Glomerular visceral epithelial cell (primary cell): ENCODE measurements around the gene NELFA.

Experiments used
- DNase-seq: peaks from one replicate; pipeline ENCODE4 v3.0.0-alpha.2; 2016; ENCODE audit errors: extremely low spot score

Gene NELFA

DNA sequence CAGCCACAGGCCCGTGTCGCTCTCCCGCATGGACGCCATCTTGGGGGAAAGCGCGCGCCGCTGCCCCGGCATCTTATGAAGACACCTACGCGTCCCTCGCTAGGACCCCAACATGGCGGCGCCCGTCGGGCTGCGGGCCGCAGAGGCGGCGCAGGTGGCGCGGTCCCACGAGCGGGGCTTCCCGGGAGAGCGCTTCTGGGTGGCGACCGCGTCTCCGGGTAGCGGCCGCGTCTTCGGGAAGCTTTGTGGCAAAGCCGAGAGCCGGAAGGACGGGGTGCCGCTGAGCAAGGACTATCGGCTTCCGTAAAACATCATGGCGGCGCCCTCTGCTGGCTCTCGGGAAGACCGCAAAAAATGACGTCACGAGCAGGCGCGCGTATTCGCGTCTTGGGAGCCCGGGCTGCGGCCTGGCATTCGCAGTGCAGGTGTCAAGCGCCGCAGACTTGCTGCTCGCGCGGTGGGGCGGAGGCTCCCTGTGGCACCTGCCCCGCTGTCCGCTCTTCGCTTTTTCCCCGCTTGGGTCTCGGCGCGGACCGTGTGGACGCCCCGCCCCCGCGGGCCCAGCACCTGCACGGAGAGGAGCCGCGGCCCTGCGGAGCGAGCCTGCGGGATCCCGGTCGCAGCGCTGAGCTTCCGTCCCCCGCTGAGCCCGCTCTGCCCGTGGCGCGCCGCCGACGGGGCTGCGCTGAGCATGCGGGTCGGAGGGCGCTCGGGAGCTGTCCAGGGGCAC is at the start of gene NELFA:
Gene NELFA, minus strand, starts transcription at position 54 of the 730 bp plus-strand sequence. Its CDS starts 15 bp downstream, at position 39.
- DNase-seq = peak; percentile 94

DNA sequence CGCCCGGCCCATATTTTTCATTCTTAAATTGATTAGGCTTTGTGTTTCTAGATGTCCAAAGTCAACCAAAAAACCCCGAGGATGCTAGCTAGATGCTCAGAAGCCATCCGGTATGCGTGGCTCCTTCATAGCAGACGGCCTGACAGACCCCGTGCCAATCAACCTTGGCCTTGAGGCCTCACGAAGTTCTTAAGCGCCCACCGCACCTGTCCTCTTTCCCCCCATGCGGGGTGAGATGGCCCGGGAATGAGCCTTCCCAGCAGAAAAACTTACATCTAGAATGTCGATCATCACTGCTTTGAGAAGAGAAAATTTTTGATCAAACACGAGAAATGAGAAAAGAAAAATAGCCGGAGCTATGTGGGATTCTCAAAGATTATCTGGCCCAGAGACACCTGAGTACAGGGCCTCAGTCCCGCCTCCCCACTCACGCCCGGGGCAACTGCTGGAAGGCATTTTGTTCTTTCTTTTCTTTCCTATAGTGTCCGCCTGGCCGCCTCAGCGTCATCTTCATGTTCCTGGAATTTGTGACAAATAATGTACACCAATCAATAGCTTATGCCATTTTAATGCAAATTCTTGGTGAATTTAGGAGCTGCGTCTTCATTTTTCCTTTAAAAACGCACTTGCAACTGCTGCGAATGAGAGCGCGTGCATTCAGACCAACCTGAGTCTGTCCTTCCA is 48.8 kb upstream of the NELFA start:
- DNase-seq = no peak

DNA sequence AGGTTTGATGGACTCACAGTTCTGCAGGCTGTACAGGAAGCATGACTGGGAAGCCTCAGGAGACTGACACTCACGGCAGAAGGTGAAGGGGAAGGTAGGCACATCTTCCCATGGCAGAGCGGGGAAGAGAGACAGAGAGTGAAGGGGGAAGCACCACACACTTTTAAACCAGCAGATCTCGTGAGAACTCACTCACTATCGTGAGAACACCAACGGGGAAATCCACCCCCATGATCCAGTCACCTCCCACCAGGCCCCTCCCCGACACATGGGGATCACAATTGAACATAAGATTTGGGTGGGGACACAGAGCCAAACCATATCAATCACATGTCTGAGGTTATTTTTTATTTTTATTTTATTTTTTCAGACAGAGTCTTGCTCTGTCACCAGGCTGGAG is 45.4 kb upstream of the NELFA start:
- DNase-seq = no peak

DNA sequence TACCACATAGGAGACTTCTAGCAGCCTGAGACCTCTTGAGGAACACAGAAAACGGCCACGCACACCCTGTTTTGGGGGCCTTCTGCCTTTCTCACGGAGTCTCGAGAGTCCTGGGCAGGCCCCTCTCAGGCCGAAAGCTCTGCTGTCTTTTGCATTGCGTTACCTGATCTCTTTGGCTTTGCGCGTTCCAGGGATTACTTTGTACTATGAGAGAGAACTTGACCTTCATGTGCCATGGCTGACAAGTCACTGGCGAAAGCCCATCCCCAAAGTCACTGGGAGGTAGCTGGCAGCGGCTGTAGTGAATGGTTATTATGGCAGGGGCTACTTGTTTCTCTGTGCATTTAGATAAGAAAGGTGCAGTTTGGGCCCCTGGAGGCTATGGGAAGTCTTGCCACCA is 42.3 kb upstream of the NELFA start:
- no peak for DNase-seq

DNA sequence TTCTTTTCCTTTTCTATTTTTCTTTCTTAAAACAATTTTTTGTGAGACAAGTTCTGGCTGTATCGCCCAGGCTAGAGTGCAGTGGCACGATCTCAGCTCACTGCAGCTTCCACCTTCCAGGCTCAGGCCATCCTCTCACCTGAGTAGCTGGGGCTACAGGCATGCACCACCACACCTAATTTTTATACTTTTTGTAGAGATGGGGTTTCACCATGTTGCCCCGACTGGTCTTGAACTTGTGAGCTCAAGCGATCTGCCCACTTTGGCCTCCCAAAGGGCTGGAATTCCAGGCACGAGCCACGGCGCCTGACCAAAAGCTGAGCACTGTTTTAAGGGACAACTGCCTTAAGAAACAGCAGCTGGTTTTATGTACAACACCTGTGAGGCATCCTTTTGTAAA is 41.0 kb upstream of the NELFA start:
- no peak for DNase-seq

DNA sequence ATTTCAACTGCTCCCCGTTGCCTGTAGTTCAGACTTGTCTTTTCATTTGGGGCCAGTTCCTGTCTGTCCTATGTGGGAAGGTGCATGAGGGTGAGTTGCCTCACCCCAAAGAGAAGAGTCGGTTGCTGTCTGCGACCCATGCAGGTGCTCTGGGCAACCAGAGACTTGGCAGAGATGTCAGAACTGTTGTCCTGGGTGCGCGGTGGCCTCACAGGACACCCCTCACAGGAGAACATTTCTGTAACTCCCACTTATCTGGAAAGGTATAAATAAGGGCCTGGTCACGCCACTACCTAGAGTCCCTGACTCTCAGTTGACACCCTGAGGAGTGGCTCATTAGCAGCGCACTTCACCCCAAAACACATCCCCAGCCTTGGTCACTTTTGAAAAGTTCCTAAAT is 40.6 kb upstream of the NELFA start:
- DNase-seq = no peak

DNA sequence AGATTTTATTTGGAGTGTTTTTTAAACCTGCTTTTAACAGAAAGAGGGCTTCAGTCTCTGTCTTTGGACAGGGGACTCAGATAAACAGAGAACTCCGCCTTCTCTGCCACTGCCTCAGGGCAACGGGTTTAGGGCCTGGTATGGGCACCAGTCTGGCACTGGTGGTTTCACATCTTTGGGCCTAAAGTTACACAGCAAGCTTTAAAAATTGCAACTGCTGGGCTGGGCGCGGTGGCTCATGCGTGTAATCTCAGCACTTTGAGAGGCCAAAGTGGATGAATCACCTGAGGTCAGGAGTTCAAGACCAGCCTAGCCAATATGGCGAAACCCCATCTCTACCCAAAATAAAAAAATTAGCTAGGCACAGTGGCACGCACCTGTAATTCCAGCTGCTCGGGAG is 40.1 kb upstream of the NELFA start:
- peak; percentile 42 for DNase-seq

DNA sequence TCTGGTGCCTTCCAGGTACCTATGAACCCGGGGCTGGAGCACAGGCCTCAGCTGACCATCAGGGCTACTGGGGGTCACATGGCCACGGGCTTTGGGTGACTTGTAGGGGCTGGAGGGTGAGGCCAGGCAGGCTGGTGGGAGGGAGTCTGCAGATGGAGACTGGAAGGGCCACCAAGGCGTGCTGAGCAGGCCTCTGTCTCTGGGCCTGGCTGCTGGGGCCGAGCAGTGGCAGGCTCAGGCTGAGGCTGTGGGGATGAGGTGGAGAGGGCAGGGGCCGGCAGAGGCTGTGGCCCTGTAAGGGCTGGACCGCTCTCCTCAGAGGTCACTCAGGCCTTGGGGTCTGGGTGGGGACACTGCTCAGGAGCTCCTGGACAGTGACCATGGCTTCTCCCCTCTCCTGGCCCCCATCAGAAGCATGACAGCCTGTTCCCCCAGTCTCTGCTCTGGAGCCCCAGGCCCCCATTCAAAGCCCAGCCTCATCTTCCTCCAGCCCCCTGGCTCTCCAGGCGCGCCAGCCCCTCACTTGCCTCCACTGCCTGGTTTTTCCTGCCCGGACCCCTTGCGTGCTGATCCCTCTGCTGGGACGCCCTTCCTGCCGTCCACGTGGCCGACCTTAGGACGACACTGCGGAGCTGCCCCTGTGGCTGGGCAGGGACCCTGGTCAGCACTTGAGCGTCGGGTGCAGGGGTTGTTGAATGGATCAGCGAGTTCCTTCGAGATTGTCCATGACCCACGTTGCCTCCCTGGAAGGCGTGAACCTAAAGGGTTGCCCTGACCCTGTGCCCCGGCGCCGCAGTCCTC is 39.2 kb upstream of the NELFA start:
- DNase-seq = no peak

DNA sequence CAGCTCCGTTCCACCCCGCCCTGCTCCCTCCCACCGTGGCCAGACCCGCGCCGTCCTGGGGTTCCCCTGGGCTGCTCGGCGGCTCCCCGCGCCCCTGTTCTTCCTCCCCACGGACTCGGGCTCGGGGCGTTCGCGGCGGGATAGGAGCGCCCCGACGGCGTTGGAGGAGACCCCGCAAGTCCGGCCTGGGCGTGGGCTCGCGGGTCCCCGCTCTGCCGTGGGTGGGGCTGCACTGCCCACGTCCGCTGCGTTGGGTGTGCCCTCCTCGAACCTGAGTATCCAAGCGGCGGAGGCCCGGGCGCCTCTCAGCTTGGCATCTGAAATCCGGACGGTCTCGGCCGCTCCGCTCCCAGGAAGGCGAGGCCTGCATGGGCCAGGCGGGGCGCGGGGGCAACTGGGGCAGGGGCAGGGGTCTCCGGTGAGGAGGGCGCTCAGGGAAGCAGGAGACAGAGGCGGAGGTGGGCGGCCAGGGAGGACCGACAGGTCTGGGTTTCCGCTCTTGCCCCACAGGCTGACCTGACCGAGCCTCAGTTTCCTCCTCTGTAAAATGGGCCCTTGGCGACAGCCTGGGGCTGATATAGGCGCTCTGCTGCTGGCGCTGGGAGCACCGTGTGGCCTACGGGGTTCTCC is 38.4 kb upstream of the NELFA start:
- DNase-seq = no peak

DNA sequence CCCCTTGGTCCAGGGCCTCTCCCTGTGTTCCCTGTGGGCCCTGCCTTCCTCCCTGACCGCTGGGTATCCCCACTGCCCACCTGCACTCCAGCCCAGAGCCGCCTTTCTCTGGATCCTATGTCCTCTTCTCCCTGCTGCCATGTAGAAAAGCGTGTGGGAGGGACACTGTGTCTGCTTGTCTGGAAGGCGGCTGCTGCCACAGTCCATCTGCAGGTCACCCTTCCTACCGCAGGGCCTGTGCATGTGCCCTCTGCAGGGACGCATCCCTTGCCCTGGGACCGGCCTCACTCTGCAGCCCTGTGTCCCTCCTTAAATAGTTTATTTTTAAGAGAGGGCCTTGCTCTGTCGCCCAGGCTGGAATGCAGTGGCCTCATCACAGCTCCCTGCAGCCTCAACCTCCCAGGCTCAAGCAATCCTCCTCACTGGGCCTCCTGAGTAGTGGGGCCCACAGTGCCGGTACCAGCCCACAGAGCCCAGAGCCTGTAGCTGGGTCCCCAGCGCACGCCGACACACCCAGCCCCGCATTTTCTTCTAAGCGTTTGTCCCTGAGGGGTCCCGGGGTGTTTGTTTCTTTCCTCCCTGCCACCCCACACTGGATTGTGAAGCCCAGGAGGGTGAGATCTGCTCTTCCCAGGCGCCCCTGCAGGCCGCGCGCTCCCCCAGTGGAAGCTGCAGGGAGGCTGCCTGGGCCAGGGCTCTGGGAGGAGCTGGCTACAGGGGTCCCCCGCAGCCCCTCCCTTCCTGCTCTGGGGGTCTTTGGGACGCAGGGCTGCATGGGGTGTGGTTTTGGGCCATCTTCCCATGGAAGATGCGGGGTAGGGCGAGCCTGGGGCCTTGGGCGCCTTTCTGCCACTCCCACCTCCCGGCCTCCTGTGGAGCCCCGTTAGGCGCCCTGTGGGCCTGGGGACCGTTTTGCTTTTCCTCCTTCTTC is 37.5 kb upstream of the NELFA start:
- no peak for DNase-seq

DNA sequence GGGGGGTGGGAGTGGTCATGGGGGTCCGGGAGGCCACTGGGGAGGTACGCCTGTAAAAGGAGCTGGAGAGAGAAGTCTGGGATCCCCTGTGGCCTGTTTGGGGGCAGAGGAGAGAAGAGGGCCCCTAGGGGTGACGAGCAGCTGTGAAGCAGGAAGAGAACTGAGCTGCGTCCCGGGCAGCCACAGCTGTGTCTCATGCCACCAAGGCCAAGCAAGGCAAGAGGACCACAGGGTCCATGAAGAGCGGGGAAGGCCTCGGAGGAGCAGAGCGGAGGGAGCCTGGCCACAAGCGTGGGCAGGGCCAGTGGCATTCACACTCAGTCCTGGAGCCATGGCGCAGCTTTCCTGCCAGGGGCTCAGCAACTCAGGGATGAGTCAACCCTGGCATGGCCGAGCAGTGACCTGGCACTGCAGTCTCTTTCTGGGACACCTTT is 36.8 kb upstream of the NELFA start:
- peak; percentile 41 for DNase-seq

DNA sequence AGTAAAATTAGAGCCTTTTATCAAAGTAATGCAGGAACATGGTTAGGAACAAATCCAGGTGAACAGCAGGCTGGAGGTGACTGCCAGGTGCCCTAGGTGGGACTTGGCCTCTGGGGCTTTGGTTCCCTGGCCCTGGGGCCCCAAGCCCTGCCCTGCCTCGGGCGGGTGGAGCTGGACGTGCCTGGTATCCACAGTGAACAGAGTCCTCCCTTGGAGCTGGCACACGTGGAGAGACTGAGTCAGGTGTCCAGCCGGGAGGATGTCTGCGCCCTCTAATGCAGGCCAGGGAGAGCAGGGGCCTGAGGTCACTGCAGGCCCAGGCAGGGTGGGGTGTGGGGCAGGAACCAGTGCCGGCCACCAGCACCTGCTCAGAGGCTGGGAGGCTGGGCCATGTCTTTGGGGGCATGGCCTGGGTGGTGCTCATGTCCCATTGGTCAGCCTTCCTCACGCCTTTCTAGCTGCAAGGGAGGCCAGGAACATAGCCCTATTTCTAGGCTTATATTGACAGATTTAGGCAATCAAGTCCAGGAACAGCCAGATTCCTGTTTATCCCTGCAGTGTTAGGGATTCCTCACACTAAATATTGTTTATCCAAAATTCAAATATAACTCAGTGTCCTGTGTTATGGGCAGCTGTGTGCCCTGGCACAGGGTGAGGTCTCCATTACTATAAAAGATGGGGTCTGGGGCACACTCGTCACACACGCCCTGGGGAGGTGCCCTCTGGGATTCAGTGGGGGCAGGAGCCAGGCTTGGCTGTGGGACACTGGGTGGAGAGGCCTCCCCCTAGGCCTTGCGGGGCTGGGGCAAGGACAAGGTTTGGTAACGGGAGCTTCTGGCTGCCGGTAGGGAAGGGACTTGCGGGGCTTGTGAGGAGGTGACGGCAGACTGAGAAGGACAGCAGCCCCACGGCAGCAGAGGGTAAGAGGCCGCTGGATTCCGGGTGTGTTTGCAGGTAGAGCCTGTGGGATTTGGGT is 36.1 kb upstream of the NELFA start:
- DNase-seq = no peak

DNA sequence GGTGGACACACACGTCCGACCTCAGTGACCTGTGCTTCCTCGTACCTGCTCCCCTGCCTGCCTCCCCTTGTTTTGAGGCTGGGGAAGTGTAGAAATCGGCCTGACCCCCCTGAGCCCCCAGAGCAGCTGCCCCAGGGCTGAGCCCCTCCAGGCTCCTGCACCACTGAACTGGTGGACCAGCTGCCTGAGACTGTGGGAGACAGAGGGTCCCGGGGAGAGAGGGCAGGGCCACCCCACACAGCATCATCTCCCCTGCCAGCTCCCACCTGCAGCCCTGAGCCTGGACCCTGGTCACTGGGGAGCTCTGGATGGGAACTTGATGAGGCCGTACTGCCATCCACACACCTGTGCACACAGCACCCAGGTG is 35.3 kb upstream of the NELFA start:
- DNase-seq = no peak

DNA sequence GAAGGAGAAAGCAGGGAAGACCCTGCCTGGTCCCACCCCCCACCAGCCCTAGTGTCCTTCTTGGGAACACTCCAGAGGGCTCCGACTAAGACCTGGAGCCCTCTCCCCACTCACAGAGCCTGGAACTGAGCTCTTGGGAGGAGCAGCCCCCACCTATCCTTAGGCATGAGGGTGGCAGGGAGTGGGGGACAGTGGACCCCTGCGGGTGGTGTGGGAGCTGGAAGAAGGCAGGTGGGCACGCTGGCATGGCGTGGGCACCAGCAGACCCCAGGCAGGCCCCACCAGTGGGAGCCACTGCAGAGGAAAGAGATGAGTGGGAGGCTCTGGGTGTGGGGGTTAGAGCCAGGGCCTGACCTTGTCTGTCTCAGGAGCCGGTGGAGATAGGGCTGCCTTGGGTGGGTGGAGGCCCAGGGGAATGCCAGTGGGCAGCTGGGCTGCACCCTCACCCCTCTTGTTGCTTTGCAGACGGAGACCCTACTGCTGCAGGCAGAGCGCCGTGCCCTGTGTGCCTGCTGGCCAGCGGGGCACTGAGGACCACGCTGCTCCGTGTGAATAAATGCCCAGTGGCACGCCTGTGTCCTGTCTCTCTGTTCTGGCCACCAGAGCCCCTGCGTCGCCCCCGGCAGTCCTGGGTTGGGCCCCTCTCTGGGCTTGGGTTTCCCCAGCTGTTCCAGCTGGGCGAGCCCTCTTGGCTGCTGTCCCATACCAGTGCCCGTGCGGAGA is 34.8 kb upstream of the NELFA start:
- no peak for DNase-seq

DNA sequence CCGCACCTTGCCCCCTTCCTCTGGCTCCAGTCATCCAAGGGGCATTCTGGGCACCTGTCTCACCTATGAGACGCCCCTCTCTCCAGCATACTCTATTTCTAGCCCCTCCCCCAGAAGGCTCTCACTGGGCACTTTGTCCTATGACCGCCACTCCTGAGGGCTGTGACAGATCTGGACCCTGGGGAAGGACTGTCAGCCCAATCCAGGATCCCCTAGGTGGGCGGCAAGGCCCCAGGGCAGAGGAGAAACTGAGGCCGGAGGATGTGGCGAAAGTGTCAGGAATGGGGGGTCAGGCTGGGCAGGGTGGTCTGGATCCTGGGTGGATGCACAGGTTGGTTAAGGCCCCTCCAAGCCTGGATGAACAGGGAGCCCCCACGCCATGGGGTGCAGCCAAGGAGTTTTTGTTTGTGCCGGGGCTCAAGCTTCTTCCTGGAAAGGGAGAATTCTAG is 34.2 kb upstream of the NELFA start:
- no peak for DNase-seq

DNA sequence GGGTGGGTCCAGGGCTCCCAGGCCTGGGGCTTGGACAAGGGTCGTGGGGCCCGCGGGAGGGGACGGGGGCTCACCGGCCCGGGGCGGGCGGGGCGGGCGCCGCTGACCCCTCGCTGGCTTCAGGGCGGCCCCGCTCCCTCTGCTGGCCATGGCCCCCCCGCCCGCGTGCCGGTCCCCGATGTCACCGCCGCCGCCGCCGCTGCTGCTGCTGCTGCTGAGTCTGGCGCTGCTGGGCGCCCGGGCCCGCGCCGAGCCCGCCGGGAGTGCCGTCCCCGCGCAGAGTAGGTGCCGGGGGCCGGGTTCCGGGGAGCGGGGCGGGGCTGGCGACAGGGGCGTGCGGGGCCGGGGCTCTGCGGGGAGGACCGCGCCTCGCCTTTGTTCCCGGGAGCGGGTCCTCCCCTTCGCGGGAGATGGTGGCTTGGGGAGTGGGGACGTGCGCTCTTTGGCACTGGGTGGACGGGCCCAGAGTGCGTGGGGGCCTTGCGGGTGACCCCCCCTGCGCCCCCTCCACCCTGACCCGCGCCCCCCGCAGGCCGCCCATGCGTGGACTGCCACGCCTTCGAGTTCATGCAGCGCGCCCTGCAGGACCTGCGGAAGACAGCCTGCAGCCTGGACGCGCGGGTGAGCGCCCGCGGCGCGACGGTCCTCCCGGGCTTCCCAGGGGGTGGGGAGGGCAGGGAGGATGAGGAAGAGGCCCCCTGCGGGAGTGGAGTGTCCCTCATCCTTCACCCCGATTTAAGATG is 33.6 kb upstream of the NELFA start:
- no peak for DNase-seq

DNA sequence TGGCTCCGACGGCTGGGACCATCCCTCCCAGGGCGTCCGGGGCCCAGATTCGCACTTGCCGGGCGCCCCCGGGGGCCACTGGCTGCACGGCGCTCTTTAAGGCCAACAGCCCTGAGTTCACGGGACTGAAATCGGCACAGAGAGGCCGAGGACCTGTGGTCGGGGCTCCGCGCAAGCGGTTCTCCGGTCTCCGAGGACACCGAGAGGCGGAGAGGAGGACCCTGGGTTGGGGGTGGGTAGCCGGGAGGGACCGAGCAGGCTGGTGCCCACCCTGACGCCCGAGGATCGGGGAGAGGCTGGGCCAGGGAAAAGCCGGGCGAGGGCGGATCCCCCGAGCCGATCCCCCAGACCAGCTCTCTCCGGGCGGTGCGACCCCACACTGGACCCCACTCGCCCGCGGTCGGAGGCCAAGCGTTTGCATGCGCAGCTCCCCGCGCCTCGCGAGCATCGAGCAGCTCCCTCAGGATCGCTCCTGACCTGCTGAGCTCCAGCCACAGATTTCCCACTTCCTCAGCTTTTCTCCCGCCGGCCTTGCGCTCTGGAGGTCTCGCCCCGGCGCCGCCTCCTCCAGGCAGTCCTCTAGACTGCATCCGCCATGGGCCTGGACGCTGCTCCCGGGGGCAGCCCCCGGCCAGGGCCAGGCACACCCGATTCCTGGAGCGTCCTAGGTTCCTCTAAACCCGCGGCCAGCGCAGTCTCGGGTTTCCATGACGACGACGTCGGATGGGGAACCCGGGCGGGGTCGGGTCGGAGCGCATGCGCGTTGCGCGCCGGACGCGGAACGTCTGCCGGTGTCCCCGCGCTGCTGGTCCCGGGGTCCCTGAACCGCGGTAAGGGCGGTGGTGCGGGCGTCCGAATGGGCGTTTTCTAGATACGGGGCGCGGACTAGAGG is 32.7 kb upstream of the NELFA start:
- peak; percentile 82 for DNase-seq
